GM12864 (cell line): ENCODE data around the gene OR51E2.
A peak's percentile ranks its signal among the peaks of the same experiment; 100 is the strongest.

Experiments used
- DNase-seq: peaks from one replicate; pipeline ENCODE4 v3.0.0-alpha.2; 2011; ENCODE audit warnings: low read depth
- H3K4me3 ChIP-seq: 2 replicates; pipeline ENCODE4 v1.5.1; 2011; ENCODE audit warnings: mild to moderate bottlenecking, low read depth, low read length, control low read depth
- CTCF ChIP-seq: IDR thresholded peaks from 2 replicates; pipeline ENCODE4 v1.5.1; 2011; ENCODE audit warnings: low read depth, mild to moderate bottlenecking, moderate library complexity, low read length, control low read depth, inconsistent platforms; ENCODE audit errors: missing control alignments

The OR51E2 gene

GRCh38 chr11:4637662-4638047, 60.0 kb downstream of the OR51E2 start:
- H3K4me3 ChIP-seq = no peak overlapping the region
- DNase-seq = no peak
- TF ChIP-seq CTCF = no peak

- peak; percentile 25 for DNase-seq
- peak; percentile 97 for TF ChIP-seq CTCF
- H3K4me3 ChIP-seq = no peak within 1 kb of the TSS
Measured at GRCh38 chr11:4636962-4637661, 60.5 kb downstream of the OR51E2 start, which contains the start of gene OR51D1. Gene OR51D1, plus strand, starts transcription at chr11:4637477. Its CDS starts 2,314 bp downstream, at chr11:4639791.

- DNase-seq = no peak
- no peak for TF ChIP-seq CTCF
Measured at GRCh38 chr11:4636136-4636535, 61.5 kb downstream of the OR51E2 start.

More at GRCh38 chr11:4636136-4636535, 61.5 kb downstream of the OR51E2 start:
- H3K4me3 ChIP-seq = no peak overlapping the region
